Occipital lobe (tissue), 2 donors: ENCODE results near the gene GAN. TPM values are rescaled to one million over a fixed set of nuclear protein-coding genes. Genes with fewer than 3 reads are reported as not detected.

ENCODE experiments used
- DNase-seq: peaks from one replicate; lab custom pipeline; 2025; lab: John Stamatoyannopoulos, UW
- total RNA-seq: library from RNA; depleted of rRNA; stranded (reverse); fragments of >200 nt; gene quantifications from one replicate; pipeline ENCODE4 v1.2.3, GENCODE V29; 2014

The GAN gene
- total RNA-seq, 1 donor from 2014 or later, result 33.7 TPM

GRCh38 chr16:81424771-81425170, 110.0 kb downstream of the GAN start:
- no peak for DNase-seq

- no peak for DNase-seq
These were observed 112.5 kb downstream of the GAN start for GRCh38 chr16:81427219-81427618.

DNA sequence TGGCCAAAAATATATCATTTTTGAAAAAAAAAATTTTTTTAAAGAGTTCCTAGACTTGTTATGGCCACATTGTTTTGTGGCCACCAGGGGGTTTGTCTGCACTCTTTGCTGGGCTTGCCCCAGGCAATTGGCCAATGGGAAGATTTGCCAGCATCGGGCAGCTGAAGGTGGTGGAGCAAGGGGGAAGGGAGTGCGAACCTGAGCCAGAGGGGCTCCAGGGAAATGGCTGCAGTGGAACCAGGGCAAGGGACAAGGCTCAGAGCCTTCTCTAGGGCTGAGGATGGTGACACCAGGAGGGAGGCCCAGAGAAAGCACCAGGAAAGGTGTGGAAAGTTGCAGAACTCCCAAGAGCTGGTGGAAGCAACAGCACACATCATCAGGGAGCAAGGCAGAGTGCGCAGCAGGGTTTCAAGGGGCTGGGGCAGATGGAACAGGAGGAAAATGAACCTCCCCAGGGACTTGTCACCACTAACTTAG, 114.3 kb downstream of the GAN start:
- no peak for DNase-seq

- DNase-seq, result no peak
These were observed 117.0 kb downstream of the GAN start for GRCh38 chr16:81431554-81432353.

- no peak for DNase-seq
These were observed 118.3 kb downstream of the GAN start for GRCh38 chr16:81432937-81433557.

DNA sequence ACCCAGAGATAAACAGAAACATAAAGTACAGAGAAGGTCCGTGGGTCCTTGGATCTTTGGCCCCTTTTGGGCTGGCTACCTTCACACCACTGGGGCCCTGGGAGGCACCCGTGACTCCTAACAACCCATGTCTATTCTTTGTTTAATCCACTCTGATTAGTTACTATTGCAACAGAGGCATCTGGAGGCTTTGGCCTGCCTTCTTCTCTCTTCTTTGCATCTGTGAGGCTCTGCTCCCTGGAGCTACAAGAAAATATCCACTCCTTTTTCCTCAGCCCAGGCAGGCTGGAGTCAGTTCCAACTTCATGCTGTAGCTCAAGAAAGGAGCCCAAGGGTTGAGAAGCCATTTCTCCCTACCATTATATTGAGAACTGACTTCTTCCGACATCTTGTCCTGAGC, 120.3 kb downstream of the GAN start:
- no peak for DNase-seq

DNA sequence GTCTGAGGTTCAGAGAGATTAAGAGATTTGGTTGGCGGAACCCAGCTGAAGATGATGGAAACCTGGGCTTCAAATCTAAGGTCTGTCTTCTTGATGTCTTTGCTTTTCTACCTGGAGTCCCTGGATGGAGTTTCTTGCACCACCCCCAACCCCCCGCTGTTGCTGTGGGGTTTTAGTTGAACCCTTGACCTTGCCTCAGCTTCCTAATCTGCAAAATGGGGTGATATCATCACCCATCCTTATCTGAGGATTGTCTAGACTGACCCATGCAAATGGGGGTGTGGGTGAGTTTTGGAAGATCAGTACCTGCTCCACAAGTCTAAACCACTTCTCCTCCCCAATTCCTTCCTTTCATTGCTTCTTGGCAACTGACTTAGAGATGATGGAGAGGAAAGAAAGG, 120.8 kb downstream of the GAN start:
- no peak for DNase-seq

GRCh38 chr16:81436386-81436785, 121.6 kb downstream of the GAN start:
- no peak for DNase-seq

- DNase-seq, result no peak
These were observed 123.1 kb downstream of the GAN start for GRCh38 chr16:81437865-81438264.

Other genes starting within 250 kb of the GAN start
- 1.4 TPM for gene C16orf46, start 237.7 kb upstream of the GAN start, total RNA-seq
- 18.2 TPM for gene GCSH, start 218.6 kb upstream of the GAN start, total RNA-seq
- 0.31 TPM for gene BCO1, start 76.3 kb upstream of the GAN start, total RNA-seq
- gene CMIP, start 129.8 kb downstream of the GAN start, total RNA-seq, result 22.9 TPM